Heart left ventricle (tissue), 13 donors: ENCODE measurements around the gene PMM2.

ENCODE experiments used
- CTCF ChIP-seq, 12 donors: fragments of 200-600 bp; sonication (generic) in 4 of 12; IDR thresholded peaks; one replicate each; pipeline versions ENCODE4 v1.5.0 to v1.8.0; 2018 to 2022; ENCODE audit warnings: antibody characterized with exemption in 12 of 12, mild to moderate bottlenecking in 5 of 12
- POLR2A ChIP-seq, 2 donors: fragments of 450-650 bp; IDR thresholded peaks; one replicate each; pipeline ENCODE4 v1.6.1; 2017; ENCODE audit warnings: antibody characterized with exemption in 2 of 2, mild to moderate bottlenecking in 2 of 2, moderate library complexity in 2 of 2
- donor health status: ischemic (EF 13 %, LVEDD 7.1; RV severe dilation, severe dysfunction).
- donor health status: DM: no; HTN: yes; CAD: no.
- donor health status: DM: no; HTN: no; CAD: no.
- donor health status: ischemic (EF 25% LVEDD 6.9; RV normal size, moderate dysfunction).
- donor health status: ischemic (EF 25% LVEDD 5.7; RV mildly dilated, moderate dysfunction).
- donor health status: ischemic (EF 35%, LVEDD 5.7; RV mildly dilated, moderate dysfunction).
- donor health status: nonischemic (EF 11% LVEDD 7.7; RV severe dilation, severe dysfunction).
- donor health status: DM: yes; HTN: yes; CAD: no.
- donor health status: PGD.
- donor health status: ischemic (EF 29% LVEDD 5.4; RV normal size, mild dysfunction).
- donor health status: nonischemic (EF 23%, LVEDD 6.1; RV moderate dilation, normal function).

GRCh38 chr16:8758022-8758421 lies 39.6 kb upstream of the PMM2 start:
- TF ChIP-seq POLR2A (IDR thresholded peaks at IDR 0.05) (no peak), CTCF (IDR thresholded peaks at IDR 0.05) (no peak)
